GM23248 (cell line): ENCODE measurements around the gene ZSWIM4. TPM values are rescaled to one million over a fixed set of nuclear protein-coding genes. Genes with fewer than 3 reads are reported as not detected.
"Not testable (repeated sequence)": the region's sequence is repeated elsewhere in the genome, so short reads cannot be mapped to it uniquely, and the experiment has no call there.

Source experiments
- DNase-seq: peaks from one replicate; pipeline ENCODE4 v3.0.0-alpha.2; 2015
- H2AFZ ChIP-seq: fragments of 200-600 bp; sonication (generic); 2 replicates; pipeline ENCODE4 v1.6.1; 2016; ENCODE audit warnings: antibody characterized with exemption
- H3F3A ChIP-seq: fragments of 200-600 bp; sonication (generic); 2 replicates; pipeline ENCODE4 v1.6.1; 2016; ENCODE audit warnings: mild to moderate bottlenecking, antibody characterized with exemption, mixed run types; ENCODE audit not compliant: insufficient read depth
- H3K27ac ChIP-seq: fragments of 200-600 bp; sonication (generic); 2 replicates; pipeline ENCODE4 v1.5.1; 2016; ENCODE audit warnings: mild to moderate bottlenecking
- H3K27me3 ChIP-seq: fragments of 200-600 bp; sonication (generic); replicated peaks from 2 replicates; pipeline ENCODE4 v1.6.1; 2016; ENCODE audit warnings: mild to moderate bottlenecking; ENCODE audit not compliant: insufficient read depth
- H3K36me3 ChIP-seq: fragments of 200-600 bp; sonication (generic); 2 replicates; pipeline ENCODE4 v1.6.1; 2016; ENCODE audit warnings: low read depth, mild to moderate bottlenecking
- H3K4me1 ChIP-seq: fragments of 200-600 bp; sonication (generic); 2 replicates; pipeline ENCODE4 v1.6.1; 2016; ENCODE audit warnings: mild to moderate bottlenecking; ENCODE audit not compliant: insufficient read depth
- H3K4me2 ChIP-seq: fragments of 200-600 bp; sonication (generic); one replicate; pipeline ENCODE4 v1.6.1; 2016; ENCODE audit warnings: mild to moderate bottlenecking; ENCODE audit not compliant: unreplicated experiment
- H3K4me3 ChIP-seq: fragments of 200-600 bp; sonication (generic); 2 replicates; pipeline ENCODE4 v1.5.1; 2016; ENCODE audit warnings: mild to moderate bottlenecking
- H3K79me2 ChIP-seq: fragments of 200-600 bp; sonication (generic); 2 replicates; pipeline ENCODE4 v1.6.1; 2016; ENCODE audit warnings: mild to moderate bottlenecking; ENCODE audit not compliant: insufficient read depth
- H3K9ac ChIP-seq: fragments of 200-600 bp; sonication (generic); 2 replicates; pipeline ENCODE4 v1.6.1; 2016; ENCODE audit warnings: mild to moderate bottlenecking
- H3K9me2 ChIP-seq: fragments of 200-600 bp; sonication (generic); 2 replicates; pipeline ENCODE4 v1.6.1; 2016; ENCODE audit warnings: mixed run types, mild to moderate bottlenecking, moderate library complexity; ENCODE audit not compliant: insufficient read depth
- H3K9me3 ChIP-seq: fragments of 200-600 bp; sonication (generic); one replicate; pipeline ENCODE4 v1.6.1; 2017; ENCODE audit warnings: low read depth
- H4K20me1 ChIP-seq: fragments of 200-600 bp; sonication (generic); 2 replicates; pipeline ENCODE4 v1.6.0; 2016; ENCODE audit not compliant: insufficient read depth
- EZH2 ChIP-seq: fragments of 200-600 bp; sonication (generic); IDR thresholded peaks from 2 replicates; pipeline ENCODE4 v1.6.1; 2018; ENCODE audit warnings: antibody characterized with exemption, mild to moderate bottlenecking; ENCODE audit not compliant: insufficient read depth, poor library complexity, severe bottlenecking
- EZH2phosphoT487 ChIP-seq: fragments of 200-600 bp; sonication (generic); IDR thresholded peaks from 2 replicates; pipeline ENCODE4 v1.6.1; 2018; ENCODE audit warnings: antibody characterized with exemption, moderate library complexity, mild to moderate bottlenecking, low read depth; ENCODE audit not compliant: insufficient read depth
- WGBS, 2 experiments: methylation state at CpG; one replicate each; pipeline ENCODE4 v1.1.6; 2015 to 2017; ENCODE audit warnings: low lambda C conversion rate in 2 of 2, low coverage in 1 of 2; ENCODE audit errors: missing lambda C conversion rate in 2 of 2; 5-methylcytosine and 5-hydroxymethylcytosine counted together
- in situ Hi-C: fragments of 300-500 bp; cut with MboI; formaldehyde crosslinking; loops from 2 replicates; pipeline ENCODE4 v1.15.0; 2020
- polyA plus RNA-seq: library from polyadenylated mRNA; unstranded; fragments of >200 nt; fragmentation: Nextera tagmentation; extraction: Ambion mirVana; gene quantifications from 2 replicates; pipeline ENCODE4 v1.2.1, GENCODE V29; 2016
- total RNA-seq: library from RNA; depleted of rRNA; stranded (reverse); fragments of >200 nt; shearing (Covaris generic); gene quantifications from 2 replicates; pipeline ENCODE4 v1.2.3, GENCODE V29; 2014; rRNA removed

The ZSWIM4 gene
- total RNA-seq: 2.9 and 3.0 TPM in 2 replicates
- 0.35 and 0.81 TPM in 2 replicates for polyA plus RNA-seq

- in situ Hi-C loops: no loop called here
- Histone ChIP-seq H3K9me3 (no peaks in the 10 kb centered on the region), H3K27ac (peak within 1 kb of the TSS; percentile 95), H3K4me3 (peak within 1 kb of the TSS; percentile 80), H3F3A (peaks cover 29% of the 10 kb centered on the region), H3K9ac (peak within 1 kb of the TSS; percentile 96), H4K20me1 (no peaks in the 10 kb centered on the region), H3K9me2 (no peaks in the 10 kb centered on the region), H3K27me3 (no peaks in the 10 kb centered on the region), H2AFZ (peak within 1 kb of the TSS; percentile 36), H3K36me3 (no peaks in the 10 kb centered on the region), H3K4me1 (peaks cover 23% of the 10 kb centered on the region), H3K4me2 (peak within 1 kb of the TSS; percentile 91), H3K79me2 (peaks cover 20% of the 10 kb centered on the region)
- TF ChIP-seq EZH2phosphoT487 (no peak), EZH2 (no peak)
- 1% methylated on average over 38 to 71 of the region's 71 CpGs for WGBS, 2 experiments
- peak; percentile 100 for DNase-seq
Observed at GRCh38 chr19:13794757-13795589, at the start of gene ZSWIM4. TSS of gene ZSWIM4 (plus strand) at chr19:13795443. CDS start at chr19:13795649, 206 bp downstream.

GRCh38 chr19:13747098-13747453 is 48.2 kb upstream of the ZSWIM4 start:
- no peaks in the 10 kb centered on the region for H3K36me3 ChIP-seq
- in situ Hi-C loops: no loop called here
- no peaks in the 10 kb centered on the region for H3K9me2 ChIP-seq
- H2AFZ ChIP-seq: peak overlapping the region; percentile 75
- no peak overlapping the region for H3K27ac ChIP-seq
- H3F3A ChIP-seq: peaks cover 5% of the 10 kb centered on the region; the same call in 1 of the 2 replicates
- no peaks in the 10 kb centered on the region for H3K9me3 ChIP-seq
- peaks cover 12% of the 10 kb centered on the region for H3K4me1 ChIP-seq
- 85 to 88% methylated on average over 8 of the region's 8 CpGs for WGBS, 2 experiments
- no peak overlapping the region for H3K9ac ChIP-seq
- H3K79me2 ChIP-seq: peaks cover 40% of the 10 kb centered on the region
- TF ChIP-seq EZH2 (no peak), EZH2phosphoT487 (no peak)
- no peaks in the 10 kb centered on the region for H3K27me3 ChIP-seq
- H4K20me1 ChIP-seq: no peaks in the 10 kb centered on the region
- no peak overlapping the region for H3K4me2 ChIP-seq
- H3K4me3 ChIP-seq: peak overlapping the region; percentile 98
- DNase-seq: no peak

GRCh38 chr19:13748169-13748828 is 46.9 kb upstream of the ZSWIM4 start:
- Histone ChIP-seq H3K9ac (peak overlapping the region; percentile 98), H3K4me3 (peak overlapping the region; percentile 98), H3K27ac (peak overlapping the region; percentile 85), H3K4me2 (peak overlapping the region; percentile 87), H3K79me2 (peaks cover 43% of the 10 kb centered on the region), H4K20me1 (no peaks in the 10 kb centered on the region), H3F3A (peaks cover 5% of the 10 kb centered on the region; the same call in 1 of the 2 replicates), H3K4me1 (peaks cover 5% of the 10 kb centered on the region; the same call in 1 of the 2 replicates), H2AFZ (peak overlapping the region; percentile 78), H3K9me2 (no peaks in the 10 kb centered on the region), H3K9me3 (no peaks in the 10 kb centered on the region), H3K27me3 (no peaks in the 10 kb centered on the region), H3K36me3 (0 out of 2 replicates have a peak, but pooled peaks cover 6% of the 10 kb centered on the region)
- in situ Hi-C loops: no loop called here
- peak; percentile 85 for DNase-seq
- TF ChIP-seq EZH2phosphoT487: no peak
- TF ChIP-seq EZH2: no peak
- WGBS, 2 experiments: 1 to 2% methylated on average over 25 of the region's 25 CpGs

- H3K79me2 ChIP-seq: peaks cover 48% of the 10 kb centered on the region
- no peak for TF ChIP-seq EZH2
- TF ChIP-seq EZH2phosphoT487: no peak
- no peak overlapping the region for H3K9ac ChIP-seq
- no peaks in the 10 kb centered on the region for H3K9me2 ChIP-seq
- H3K27ac ChIP-seq: no peak overlapping the region
- no peaks in the 10 kb centered on the region for H3K27me3 ChIP-seq
- H3K4me2 ChIP-seq: no peak overlapping the region
- 89 to 91% methylated on average over 16 of the region's 16 CpGs for WGBS, 2 experiments
- peaks cover 21% of the 10 kb centered on the region; the same call in 1 of the 2 replicates for H3K36me3 ChIP-seq
- peaks cover 5% of the 10 kb centered on the region; the same call in 1 of the 2 replicates for H3K4me1 ChIP-seq
- H4K20me1 ChIP-seq: no peaks in the 10 kb centered on the region
- H3F3A ChIP-seq: peaks cover 5% of the 10 kb centered on the region; the same call in 1 of the 2 replicates
- no peak for DNase-seq
- in situ Hi-C loops: no loop called here
- no peaks in the 10 kb centered on the region for H3K9me3 ChIP-seq
- H3K4me3 ChIP-seq: no peak overlapping the region
- H2AFZ ChIP-seq: no peak overlapping the region
Observed at GRCh38 chr19:13751436-13751835, 43.8 kb upstream of the ZSWIM4 start.

GRCh38 chr19:13753622-13754021 is 41.6 kb upstream of the ZSWIM4 start:
- H2AFZ ChIP-seq, H3K27ac ChIP-seq, H4K20me1 ChIP-seq, H3K4me1 ChIP-seq, H3K9ac ChIP-seq, H3K4me2 ChIP-seq, H3F3A ChIP-seq, in situ Hi-C loops, H3K4me3 ChIP-seq, H3K9me3 ChIP-seq, H3K27me3 ChIP-seq, H3K9me2 ChIP-seq: not testable (repeated sequence)
- Histone ChIP-seq H3K36me3 (peaks cover 28% of the 10 kb centered on the region; the same call in 1 of the 2 replicates), H3K79me2 (peaks cover 39% of the 10 kb centered on the region)
- WGBS, 2 experiments: 76 to 80% methylated on average over 7 of the region's 7 CpGs
- peak; percentile 37 for DNase-seq
